H54 (cell line): ENCODE results near the gene C1QL2.

ENCODE experiments used
- DNase-seq: peaks from one replicate; pipeline ENCODE4 v3.0.0; 2011; ENCODE audit warnings: low spot score, mixed read lengths; ENCODE audit not compliant: insufficient read length
- FAIRE-seq: peaks from 3 replicates; lab custom pipeline; 2011; peaks lifted over from hg19 to GRCh38; lab: Jason Lieb, UNC
- POLR2A ChIP-seq: IDR thresholded peaks from 2 replicates; pipeline ENCODE4 v1.6.1; 2011; ENCODE audit warnings: low read depth, mild to moderate bottlenecking, low read length

Gene C1QL2

GRCh38 chr2:119173556-119174060 is 15.1 kb upstream of the C1QL2 start:
- no peak for FAIRE-seq
- TF ChIP-seq POLR2A, result no peak
- DNase-seq, result no peak

- TF ChIP-seq POLR2A, result no peak
- FAIRE-seq (no peak), DNase-seq (no peak)
Measured at GRCh38 chr2:119170504-119170903, 12.0 kb upstream of the C1QL2 start.

- DNase-seq, result no peak
- no peak for TF ChIP-seq POLR2A
- no peak for FAIRE-seq
Measured at GRCh38 chr2:119169717-119170116, 11.2 kb upstream of the C1QL2 start.

GRCh38 chr2:119160361-119160990 is 1.9 kb upstream of the C1QL2 start:
- DNase-seq (no peak), FAIRE-seq (no peak)
- no peak for TF ChIP-seq POLR2A

GRCh38 chr2:119157850-119158511 is 570 bp downstream of the C1QL2 start:
- no peak for TF ChIP-seq POLR2A
- DNase-seq (no peak), FAIRE-seq (no peak)

GRCh38 chr2:119156891-119157773 is 1.4 kb downstream of the C1QL2 start:
- no peak for DNase-seq
- no peak for FAIRE-seq
- TF ChIP-seq POLR2A, result no peak

- TF ChIP-seq POLR2A, result no peak
- FAIRE-seq, result no peak
- no peak for DNase-seq
Measured at GRCh38 chr2:119156105-119156890, 2.3 kb downstream of the C1QL2 start.

- DNase-seq, result no peak
- no peak for FAIRE-seq
- no peak for TF ChIP-seq POLR2A
Measured at GRCh38 chr2:119155633-119156032, 2.9 kb downstream of the C1QL2 start.

GRCh38 chr2:119154076-119154475 is 4.5 kb downstream of the C1QL2 start:
- no peak for TF ChIP-seq POLR2A
- no peak for FAIRE-seq
- DNase-seq, result no peak

- no peak for TF ChIP-seq POLR2A
- DNase-seq (no peak), FAIRE-seq (no peak)
Measured at GRCh38 chr2:119149611-119150010, 8.9 kb downstream of the C1QL2 start.

GRCh38 chr2:119147776-119148715 is 10.5 kb downstream of the C1QL2 start:
- no peak for DNase-seq
- no peak for FAIRE-seq
- TF ChIP-seq POLR2A, result no peak

- DNase-seq (no peak), FAIRE-seq (no peak)
- TF ChIP-seq POLR2A, result no peak
Measured at GRCh38 chr2:119144806-119145205, 13.7 kb downstream of the C1QL2 start.

- FAIRE-seq (no peak), DNase-seq (no peak)
- no peak for TF ChIP-seq POLR2A
Measured at GRCh38 chr2:119142824-119143223, 15.7 kb downstream of the C1QL2 start.
